ENCODE data around the gene TNNT2.

The TNNT2 gene

DNA sequence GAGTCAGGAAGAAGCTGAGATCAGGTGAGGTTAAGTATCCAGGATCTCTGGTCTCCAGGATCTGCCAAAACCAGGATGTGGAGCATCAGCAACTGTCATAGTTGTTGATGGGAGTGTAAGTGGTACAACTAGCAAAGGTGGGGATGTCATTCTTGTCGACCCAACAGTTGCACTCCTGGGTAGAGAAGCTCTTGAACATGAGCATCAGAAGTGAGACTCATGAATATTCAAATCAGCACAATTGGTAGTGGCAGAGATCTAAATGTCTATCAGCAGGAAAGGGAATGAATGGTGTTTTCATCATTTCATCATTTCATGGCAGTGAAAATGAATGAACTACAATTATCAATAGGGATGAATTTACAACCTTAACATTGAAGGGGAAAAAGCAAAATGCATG lies 25.9 kb upstream of the TNNT2 start:
- no peak for DNase-seq (ENCODE audit: low read depth, low spot score)

DNA sequence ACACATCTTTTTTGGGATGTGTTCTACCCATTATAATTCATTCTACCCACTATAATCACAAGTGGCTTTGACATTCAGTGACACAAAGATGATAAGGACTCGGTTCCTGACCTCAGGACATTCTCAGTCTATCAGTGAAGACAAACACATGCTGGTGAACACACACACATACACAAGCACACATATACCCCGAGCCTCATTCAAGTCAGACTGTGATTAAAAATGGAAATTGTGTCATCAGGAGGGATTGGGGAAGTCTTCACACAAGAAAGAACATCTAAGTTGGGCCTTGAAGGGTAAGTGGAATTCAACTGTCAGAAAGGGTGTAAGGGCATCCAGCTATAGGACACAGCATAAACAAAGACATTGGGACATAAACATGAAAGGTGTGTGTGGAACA lies 24.2 kb upstream of the TNNT2 start:
- DNase-seq (ENCODE audit: low read depth, low spot score): no peak

DNA sequence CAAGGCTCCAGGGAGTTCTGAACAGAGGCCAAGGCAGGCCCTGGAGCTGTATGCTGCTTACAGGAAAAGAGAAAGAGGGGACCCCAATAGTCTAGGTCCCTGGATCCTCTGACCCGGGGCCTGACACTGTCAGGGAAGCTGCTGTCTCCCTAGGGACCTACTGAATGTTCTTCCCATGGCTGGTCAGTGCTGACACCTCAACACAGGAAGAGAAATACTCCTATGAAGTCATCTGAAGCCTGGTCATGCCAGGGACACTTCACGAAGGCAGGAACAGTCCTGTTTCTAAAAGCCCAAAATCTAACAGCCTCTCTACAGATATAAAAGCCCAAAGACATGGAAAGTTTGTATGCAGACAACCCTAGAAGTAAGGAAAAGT lies 23.4 kb upstream of the TNNT2 start:
- DNase-seq (ENCODE audit: low read depth, low spot score): no peak

DNA sequence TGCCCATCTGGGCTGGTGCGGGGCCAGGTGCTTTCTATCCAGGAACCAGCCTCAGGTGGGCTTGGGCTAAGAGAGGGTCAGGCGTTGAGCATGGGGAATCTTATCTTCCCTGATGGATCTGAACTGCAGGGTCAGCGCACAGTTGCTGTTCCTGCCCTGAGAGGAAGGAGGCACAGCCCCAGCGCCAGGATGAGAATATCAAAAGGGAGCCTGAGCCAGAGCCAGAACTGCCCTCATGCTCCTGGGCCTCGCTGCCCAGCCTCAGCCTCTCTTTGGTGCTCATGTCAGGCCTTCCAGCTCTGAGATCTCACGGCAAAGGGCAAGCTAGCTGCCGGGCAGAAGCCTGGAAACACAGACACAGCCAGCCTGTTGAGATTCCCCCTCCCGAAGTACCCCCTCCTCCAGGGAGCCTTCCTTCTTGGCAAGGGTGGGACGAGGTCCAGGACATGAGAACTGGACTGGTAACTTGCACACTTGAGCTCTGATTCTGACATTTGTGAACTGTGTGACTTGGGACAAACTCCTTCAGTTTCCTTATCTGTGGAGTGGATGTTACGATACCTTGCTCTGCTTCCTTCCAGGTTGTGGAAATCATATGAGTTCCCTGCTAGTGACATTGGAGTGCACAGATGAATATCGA lies 22.9 kb upstream of the TNNT2 start:
- DNase-seq (ENCODE audit: low read depth, low spot score): no peak

DNA sequence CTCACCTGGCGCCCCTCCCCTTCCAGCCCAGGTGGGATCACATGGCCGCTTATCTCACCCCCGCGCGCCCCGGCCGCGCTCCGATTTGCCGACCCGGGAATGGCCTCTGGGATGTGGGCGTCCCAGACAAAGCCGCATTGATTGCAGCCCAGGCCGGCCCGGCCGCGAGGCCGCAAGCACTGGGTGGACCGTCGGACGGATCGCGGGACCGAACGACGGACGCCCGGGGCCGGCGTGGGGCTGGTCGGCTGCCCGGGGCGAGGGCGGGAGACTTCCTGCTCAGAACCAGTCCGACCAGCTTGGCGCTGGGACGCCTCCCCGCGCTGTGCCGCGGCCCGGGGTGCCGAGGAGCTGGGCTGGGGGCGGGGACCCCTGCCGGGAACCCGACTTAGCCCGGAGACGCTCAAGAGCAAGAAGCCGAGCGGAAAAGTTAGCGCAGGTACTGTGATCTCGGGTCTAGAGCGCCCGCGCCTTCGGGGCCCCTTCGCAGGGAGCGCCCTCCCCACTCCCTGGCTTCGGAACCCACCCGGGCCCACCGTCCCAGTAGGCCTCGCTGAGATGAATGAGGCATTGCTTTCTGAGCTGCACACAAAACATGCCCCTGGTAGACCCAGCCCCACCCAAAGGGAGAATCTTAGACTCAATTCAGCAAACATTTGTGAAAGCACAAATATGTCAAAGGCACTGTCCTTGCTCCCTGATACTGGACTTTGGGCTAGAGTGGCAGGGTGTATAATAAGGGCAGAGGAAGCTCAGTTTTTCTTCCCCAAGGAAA lies 22.1 kb upstream of the TNNT2 start:
- no peak for DNase-seq (ENCODE audit: low read depth, low spot score)

DNA sequence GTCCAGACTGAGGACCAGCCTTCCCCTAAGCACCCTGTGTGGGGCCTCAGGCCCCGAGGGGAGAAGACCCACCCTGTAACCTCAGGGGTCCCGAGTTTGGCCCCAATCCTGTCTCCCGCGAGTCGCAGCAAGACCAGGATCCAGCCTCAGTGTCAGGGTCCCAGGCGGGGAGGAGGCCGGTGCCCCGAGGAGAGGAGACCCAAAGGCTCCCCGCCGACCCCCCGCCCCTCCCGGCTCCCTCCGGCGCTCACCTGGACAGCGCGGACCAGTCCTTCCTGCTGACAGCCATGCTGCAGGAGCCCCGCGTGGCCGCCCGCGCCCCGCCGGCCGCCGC lies 21.5 kb upstream of the TNNT2 start, which contains the start of gene LAD1:
Gene LAD1 (minus strand): TSS at position 307 of the 334 bp plus-strand sequence. CDS start 18 bp downstream, at position 289.
- no peak for DNase-seq (ENCODE audit: low read depth, low spot score)

DNA sequence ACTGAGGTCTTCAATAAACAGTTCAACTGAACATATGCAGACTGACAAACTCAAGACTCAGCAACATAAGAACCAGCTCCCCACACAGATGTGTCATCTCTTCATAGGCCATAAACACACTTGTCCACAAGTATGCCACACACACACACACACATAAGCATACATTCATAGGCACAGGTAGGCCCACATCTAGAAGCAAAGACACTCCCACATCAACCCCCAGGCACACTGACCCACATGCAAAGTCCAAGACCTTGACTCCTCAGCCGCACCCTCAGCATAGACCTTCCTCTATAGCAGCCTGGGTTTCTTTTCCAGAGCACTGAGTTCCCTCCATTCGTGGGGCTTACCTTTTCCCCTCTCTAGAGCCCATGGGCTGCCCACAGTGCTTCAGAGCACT lies 20.2 kb upstream of the TNNT2 start:
- DNase-seq (ENCODE audit: low read depth, low spot score): no peak

DNA sequence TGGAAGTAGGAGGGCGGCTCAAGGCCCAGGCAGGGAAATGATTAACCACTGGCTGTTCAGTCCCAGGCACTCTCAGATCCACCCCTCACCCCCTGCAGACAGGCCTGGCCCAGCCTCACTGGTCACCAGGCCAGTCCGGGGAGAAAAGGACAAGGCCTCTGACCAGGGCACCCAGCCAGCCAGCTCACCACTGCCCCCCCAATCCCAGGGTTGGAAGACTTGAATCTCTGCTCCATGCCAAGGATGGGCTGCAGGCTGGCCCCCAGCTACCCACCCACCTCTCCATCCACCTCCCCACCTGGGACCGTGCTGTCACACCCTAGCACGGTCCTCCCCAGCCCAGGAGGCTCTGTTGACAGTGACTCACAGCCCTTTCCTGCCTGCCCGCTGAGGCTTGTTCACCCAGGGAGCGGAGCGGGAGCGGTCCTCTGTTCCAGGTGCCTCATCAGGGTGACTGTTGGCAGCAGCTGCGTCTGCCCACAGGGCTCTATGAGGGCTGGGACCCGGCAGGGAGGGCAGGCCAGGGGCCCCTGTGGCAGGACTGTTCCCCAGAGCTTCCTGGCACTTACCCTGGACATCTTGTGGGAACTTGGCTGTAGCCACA lies 19.5 kb upstream of the TNNT2 start:
- no peak for DNase-seq (ENCODE audit: low read depth, low spot score)

DNA sequence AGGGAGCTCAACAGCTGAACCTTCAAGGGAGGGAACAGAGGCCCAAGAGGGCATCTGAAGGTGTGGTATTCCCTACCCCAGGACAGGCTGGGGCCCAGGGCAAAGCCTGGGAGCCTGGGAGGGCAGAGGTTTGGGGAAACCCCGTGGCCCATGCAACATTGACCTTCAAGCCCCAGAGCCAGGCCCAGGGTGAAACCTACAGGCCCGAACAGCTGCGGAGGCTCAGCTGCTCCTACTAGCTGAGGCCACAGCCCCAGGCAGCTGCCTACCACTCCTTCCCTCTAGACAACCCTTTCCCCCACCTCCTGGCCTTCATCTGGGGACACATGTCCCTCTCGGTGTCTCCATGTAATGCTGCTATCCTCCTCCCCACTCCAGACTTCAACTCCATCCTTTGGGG lies 18.5 kb upstream of the TNNT2 start:
- DNase-seq (ENCODE audit: low read depth, low spot score): no peak

DNA sequence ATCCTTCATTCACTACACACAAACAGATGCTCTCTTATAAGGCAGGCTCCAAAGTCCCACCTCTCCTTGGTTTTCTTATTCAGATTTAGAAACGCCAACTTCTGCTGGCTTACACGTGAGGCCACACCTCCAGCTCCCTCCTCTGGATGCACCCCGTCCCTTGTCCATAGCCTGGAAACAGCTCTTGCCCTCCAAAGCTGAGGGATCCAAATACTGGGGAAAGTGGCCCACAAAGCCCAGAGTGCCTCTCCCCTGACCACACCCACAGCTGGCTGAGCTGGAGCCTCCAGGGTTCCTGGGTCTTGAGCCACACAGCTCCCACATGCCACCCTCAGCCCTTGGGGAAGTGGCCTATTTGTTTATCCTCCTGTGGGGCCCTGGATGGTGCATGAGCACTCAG lies 17.1 kb upstream of the TNNT2 start:
- no peak for DNase-seq (ENCODE audit: low read depth, low spot score)

DNA sequence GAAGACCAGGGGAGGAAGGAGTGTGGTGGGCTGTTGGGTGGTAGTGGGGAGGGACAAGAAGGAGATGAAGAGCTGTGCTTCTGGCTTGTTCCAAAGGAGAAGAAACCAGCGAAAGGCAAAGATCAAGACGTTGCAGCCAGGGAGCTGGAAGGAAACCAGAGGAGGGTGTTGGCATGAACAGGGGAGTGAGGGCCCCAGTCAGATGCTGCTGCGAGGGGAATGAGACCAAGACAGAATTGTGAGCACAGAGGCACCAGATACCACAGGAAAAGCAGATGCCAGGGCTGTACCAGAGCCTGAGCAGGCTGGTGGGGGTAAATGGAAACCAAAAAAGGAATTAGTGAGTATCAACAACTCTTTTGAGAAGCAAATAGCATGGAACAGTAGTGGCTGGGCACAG lies 15.6 kb upstream of the TNNT2 start:
- DNase-seq (ENCODE audit: low read depth, low spot score): no peak

DNA sequence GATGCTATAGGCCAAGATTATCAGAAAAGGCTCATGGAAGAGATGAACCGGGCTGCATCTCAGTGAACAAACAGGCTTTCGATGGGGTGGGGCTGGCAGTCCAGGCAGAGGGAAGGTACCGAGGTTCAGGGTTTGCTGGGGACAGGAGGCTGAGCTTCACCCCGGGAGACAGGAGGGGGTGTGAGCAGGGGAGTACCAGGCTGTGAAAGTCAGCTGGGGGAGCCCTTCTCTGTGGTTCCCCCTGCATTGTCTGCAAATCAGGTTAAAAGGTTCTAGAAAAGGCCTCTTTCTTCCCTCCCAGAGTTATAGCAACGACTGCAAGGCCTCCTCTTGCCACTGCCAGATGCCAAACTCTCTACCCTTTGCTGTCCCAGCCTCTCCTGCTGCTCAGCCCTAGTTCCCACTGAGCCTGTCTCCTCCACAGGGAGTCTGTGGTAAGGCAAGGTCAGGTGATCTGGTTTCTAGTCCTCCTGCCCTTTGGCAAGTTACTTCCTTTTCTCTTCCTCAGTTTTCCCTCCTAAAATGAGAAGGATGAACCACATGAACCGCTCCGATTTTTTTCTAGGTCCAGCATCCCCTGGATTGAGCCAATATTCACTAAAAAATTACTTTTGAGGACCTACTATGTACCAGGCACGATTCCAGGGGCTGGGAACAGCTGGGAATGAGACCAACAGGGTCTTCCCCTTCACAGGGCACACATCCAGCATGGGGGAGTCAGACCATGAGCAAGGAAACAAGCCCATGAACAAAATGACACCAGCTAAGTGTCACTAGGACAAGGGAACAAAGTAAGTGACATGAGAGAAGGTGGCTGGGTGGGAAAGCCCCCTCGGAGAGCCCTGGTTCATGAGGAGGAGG lies 14.4 kb upstream of the TNNT2 start:
- no peak for DNase-seq (ENCODE audit: low read depth, low spot score)

DNA sequence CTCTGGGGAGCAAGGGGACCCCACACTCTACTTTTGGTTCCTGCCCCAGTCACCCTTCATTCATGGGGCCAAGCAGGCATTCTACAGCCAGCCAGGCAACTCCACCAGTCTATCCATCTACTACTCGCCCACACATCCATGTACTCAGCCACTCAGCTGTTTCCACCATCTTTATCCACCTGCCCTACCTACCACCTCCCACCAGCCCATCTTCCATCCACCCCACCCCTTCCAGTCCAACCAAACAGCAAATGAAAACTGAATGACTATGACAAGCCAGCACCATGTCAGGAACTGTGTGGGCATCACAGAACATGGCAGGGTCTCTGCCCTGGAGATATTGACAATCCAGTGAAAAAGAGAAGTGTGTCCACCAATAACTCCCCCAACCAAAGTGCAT lies 13.7 kb upstream of the TNNT2 start:
- DNase-seq (ENCODE audit: low read depth, low spot score): no peak

DNA sequence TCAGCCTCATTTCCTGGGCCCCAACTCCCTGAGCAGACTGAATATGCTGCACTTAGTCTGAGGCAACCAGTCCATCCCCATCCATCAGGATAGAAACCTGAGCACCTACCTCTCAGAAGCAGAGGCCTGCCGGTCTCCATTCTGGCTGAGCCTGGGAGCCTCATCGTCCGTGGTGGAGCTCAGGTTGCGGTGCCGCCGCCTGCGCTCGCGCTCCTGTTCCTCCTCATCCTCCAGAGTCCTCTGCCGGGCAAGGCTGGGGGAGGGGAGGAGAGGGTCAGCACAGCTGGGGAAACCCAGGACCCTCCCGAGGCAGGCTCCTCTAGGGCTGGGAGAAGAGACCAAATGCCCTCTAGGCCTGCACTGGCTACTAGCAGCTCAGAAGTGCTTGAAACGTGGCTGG lies 11.6 kb upstream of the TNNT2 start:
- no peak for DNase-seq (ENCODE audit: low read depth, low spot score)

DNA sequence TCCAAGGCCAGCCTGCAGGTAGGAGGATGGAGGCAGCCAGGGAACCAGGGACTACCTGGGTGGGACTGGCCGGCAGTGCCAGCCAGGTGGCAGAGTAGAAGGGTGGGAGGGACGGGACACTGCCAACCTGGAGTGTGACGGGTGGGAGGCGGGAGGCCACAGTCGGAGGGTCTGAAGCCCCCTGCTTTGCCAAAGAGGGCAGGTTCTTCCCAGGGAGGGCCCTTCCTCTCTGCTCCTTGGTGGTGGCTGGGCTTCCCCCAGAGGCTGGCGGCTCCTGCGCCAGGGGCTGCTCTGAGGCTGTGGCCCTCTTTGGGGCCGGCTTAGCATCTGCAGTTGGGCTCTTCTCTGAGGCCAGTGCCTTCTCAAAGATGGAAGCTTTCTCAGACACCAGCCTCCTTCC lies 8.7 kb upstream of the TNNT2 start:
- DNase-seq (ENCODE audit: low read depth, low spot score): no peak

DNA sequence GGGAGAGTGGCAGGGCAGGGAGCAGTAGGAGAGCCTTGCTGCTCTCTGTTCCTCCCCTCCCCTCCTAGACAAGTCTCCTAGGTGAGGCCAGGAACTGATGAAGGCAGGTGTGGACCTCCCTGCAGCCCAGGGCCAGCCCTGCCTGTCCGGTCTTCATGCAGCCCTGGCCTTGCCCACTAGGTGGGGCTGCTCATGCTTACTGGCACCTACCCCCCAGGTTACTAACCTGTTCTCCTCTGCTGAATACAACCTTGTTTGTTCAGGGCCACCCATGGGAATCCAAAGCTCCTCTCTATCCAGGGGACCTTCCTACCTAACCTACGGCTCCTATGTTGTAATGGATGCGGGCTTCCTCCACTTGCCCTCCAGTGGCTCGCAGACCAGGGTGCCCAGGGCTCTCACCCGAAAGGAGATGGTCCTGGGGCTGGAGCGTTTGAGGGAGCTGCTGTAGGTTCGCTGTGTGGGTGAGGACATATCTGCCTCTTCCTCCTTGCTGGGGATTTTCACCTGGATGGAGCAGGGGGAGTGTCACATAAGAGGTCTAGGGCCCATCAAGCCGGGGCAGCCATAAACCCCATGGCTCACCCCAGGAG lies 7.9 kb upstream of the TNNT2 start:
- DNase-seq (ENCODE audit: low read depth, low spot score): no peak

DNA sequence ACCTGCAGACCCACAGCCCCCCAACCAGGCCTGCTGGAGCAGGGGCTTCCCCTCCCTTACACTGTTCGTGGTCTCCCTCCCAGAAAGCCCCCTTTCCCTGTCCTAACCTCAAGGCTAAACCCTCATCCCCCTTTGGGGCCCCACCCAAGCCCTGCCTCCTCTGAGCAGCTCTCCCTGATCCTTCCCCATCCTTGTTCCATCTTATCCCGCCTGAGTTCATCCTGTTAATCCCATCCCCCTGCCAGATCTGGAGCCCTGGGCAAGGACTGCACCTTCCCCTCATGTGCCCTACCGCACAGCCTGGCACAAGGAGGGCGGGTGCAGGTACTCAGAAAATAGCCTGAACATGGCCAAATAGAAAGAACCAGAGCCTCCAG lies 6.9 kb upstream of the TNNT2 start:
- no peak for DNase-seq (ENCODE audit: low read depth, low spot score)

DNA sequence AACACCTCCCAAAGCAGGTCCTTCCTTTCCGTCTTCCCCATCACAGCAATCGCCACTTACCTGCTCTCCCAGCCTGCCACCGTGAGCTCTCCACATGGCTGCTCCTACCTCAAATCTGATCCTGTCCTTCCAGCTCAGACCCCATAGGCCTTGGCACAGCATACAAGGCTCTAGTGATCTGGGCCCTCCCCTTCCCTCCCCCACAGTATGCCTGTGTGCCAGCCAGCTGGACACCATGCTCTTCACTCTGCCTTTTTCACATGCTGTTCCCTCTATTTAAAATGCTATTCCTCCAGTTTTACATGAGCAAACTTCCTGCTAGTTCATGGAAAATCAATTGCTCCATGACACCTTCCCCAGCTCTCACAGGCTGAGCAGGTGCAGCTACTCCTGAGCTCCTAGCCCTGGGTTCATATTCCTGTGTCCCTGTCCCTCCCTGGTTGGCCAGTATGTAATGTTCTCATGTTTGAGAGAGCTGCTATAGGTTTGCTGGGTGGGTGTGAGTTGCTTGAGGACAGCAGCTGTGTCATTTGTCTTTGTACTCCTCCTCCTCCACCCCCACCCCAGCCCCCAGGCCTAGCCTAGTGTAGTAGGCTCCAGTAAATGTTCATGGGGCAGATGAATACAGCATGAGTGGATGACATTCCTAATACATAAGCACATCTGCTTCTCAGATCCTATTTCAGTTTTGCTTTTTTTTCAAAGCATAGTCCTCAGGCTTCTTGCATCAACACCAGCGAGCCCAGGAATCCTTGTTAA lies 6.3 kb upstream of the TNNT2 start:
- DNase-seq (ENCODE audit: low read depth, low spot score): peak; percentile 49

DNA sequence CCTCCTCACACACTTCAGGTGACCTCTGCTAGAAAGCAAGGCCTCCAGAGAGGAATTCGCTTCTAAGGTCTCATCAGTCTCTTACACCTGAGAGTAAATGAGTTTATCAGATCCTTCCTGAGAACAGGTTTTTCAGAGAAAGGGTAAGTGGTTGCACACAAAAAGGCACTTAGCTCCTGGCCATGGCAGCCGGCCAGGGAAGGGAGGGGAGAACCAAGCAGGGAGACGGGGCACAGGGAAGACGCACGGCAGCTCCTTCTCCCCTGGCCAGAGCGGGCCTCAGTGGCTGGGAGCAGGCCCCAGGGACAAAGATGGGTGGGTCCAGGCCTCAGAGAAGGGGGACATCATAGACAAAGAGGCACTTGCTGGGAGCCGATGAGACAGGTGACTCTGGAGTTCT lies 3.6 kb upstream of the TNNT2 start:
- no peak for DNase-seq (ENCODE audit: low read depth, low spot score)

DNA sequence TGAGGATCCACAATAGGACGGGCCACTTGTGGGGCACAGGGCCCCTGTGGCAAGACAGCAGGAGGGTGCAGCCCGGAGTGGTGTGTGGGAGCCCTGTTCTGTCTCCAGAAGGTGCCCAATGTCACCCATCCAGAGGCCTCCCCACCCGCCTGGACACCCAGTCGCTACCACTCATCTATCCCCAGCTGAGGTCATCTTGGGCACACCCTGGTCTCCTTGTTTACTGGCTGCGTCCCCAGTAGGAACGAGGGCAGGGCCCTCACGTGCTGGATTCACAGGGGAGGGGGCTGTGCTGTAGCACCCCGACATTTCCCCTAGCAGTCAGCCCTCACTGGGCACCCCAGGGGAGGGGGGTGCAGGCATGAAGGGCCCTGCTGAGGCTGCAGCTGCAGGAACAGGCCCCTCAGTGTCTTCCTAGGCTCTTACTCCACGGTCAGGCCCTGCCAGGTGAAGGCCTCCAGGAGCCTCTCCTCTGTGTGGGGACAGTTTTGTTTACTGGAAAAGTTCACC lies 2.3 kb upstream of the TNNT2 start:
- no peak for DNase-seq (ENCODE audit: low read depth, low spot score)

DNA sequence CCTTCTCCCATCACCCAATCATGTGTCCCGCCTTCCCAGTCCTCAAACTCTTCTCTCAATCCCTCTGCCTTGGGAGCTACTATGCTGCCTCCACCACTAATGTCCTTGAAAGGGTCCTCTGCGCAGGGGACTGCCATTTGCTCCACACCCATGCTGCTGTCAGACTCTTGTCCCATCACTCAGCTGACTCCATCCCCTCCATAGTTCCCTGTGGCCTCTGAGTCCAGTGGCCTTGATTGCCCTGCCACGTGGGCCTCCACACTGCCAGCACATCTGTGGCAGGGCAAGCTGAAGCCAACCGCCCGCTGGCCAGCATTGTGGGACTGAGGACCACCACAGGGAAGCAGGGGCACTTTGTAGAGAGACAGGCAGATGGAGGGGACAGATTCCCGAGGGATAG lies 1.3 kb upstream of the TNNT2 start:
- no peak for DNase-seq (ENCODE audit: low read depth, low spot score)
